ENCODE measurements around the gene ZNF226.

GRCh38 chr19:44163789-44164188 lies 1.1 kb upstream of the ZNF226 start:
- TF ChIP-seq CTCF (conservative IDR thresholded peaks at IDR 0.05) (no peak), ZFX (IDR thresholded peaks at IDR 0.05) (no peak)
